Myometrial cell (primary cell): ENCODE data around the gene VTN. TPM values are rescaled to one million over a fixed set of nuclear protein-coding genes. Genes with fewer than 3 reads are reported as not detected.

Source experiments
- total RNA-seq: library from RNA; depleted of rRNA; stranded (reverse); fragments of >200 nt; gene quantifications from 2 replicates; pipeline ENCODE4 v1.2.3, GENCODE V29; 2015

The VTN gene, protein sequence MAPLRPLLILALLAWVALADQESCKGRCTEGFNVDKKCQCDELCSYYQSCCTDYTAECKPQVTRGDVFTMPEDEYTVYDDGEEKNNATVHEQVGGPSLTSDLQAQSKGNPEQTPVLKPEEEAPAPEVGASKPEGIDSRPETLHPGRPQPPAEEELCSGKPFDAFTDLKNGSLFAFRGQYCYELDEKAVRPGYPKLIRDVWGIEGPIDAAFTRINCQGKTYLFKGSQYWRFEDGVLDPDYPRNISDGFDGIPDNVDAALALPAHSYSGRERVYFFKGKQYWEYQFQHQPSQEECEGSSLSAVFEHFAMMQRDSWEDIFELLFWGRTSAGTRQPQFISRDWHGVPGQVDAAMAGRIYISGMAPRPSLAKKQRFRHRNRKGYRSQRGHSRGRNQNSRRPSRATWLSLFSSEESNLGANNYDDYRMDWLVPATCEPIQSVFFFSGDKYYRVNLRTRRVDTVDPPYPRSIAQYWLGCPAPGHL
- 0.29 and 1.4 TPM in 2 replicates for total RNA-seq

GRCh38 chr17:28370035-28370743 lies at the start of gene VTN:
TSS of gene VTN (minus strand) at chr17:28370307. CDS start at chr17:28370203, 104 bp downstream.

GRCh38 chr17:28405632-28406472 lies 35.7 kb upstream of the VTN start, which contains the start of gene SLC46A1:
TSS of gene SLC46A1 (minus strand) at chr17:28406212. CDS start at chr17:28406114, 98 bp downstream.

GRCh38 chr17:28371245-28372202 lies 1.4 kb upstream of the VTN start, which contains the start of gene SARM1:
TSS of gene SARM1 (plus strand) at chr17:28371694. CDS start at chr17:28372033, 339 bp downstream.

GRCh38 chr17:28364665-28365363 lies 5.3 kb downstream of the VTN start, which contains the start of gene SEBOX:
TSS of gene SEBOX (minus strand) at chr17:28365199. CDS start at chr17:28365151, 48 bp downstream.

DNA sequence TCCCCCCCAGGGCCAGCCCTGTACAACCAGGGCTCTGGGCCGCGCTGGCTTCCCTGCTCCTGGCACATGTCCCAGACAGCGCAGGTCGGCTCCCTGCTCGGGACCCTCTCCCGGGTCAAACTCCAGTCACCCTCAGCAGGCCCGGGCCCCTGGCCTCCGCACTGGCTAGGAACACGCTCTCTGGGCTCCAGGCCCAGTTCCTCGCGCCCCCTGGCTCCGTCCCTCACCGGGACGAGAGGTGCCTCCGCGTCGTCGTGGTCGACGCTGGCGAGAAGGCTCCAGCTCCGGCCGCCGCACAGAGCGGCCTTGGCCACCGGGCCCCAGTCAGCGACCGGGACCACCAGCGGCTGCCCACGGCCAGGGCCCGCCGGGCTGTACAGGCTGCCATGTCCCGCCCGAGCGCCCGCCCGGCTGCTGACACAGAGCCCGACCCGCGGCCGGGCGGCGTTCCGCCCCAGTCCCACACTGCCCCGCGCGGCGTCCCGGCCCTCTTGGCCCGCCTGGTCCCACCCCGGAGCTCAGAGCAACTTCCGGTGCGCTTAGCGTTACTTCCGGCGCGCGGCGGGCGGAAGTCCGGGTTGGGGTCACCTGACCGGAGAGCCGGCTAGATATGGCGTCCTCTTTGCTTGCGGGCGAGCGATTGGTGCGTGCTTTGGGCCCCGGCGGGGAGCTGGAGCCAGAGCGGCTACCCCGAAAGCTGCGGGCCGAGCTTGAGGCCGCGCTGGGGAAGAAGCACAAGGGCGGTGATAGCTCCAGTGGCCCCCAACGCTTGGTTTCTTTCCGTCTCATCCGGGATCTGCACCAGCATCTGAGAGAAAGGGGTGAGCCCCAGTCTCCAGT lies 12.8 kb downstream of the VTN start, which contains the start of gene POLDIP2:
POLDIP2 (minus strand) TSS at position 467 of the 840 bp plus-strand sequence; CDS start at position 388, 79 bp downstream.

DNA sequence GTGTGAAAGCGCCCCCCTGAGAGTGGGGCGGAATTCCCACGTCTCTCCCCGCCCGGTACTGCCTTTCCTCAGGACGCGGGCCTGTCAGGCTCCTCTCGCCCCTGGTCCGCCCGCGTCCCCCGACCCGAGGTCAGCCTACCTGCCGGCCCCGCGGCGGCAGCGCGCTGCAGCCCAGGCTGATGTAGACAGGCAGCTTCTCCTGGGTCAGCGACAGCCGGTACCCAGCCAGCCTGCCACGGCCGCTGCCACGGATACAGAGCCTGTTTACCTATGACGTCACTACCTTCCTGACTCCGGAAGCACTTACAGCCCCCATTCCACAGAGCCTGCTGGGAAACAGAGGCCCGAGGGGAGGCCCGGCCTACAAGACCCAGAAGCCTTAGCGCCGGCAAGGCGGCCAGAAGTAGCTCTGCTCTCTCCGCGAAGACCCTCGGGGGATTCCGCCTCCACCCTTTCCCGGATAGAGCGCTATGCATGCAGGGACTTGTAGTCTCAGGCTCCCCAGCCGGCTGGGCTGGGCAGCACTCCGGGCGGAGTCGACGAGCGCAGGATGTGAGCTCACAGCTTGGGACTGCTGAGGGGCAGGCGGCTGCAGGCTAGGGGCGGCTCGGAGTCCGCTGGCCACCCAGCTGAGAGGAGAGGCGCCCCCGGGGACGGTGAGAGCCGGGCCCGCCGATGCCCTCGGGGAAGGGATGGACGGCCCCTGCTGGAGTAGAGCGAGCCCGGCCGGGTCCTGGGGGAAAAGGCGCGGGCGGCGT lies 34.7 kb downstream of the VTN start, which contains the start of the genes IFT20 and TNFAIP1:
IFT20 (minus strand) TSS at position 272 of the 758 bp plus-strand sequence. CDS start 3,487 bp downstream, outside the sequence.
TNFAIP1 (plus strand) TSS at position 561 of the 758 bp plus-strand sequence. CDS start 3,761 bp downstream, outside the sequence.

GRCh38 chr17:28318759-28319597 lies 51.1 kb downstream of the VTN start, which contains the start of gene TMEM97:
TSS of gene TMEM97 (plus strand) at chr17:28319200. CDS start at chr17:28319240, 40 bp downstream.

Other genes with a start within 250 kb of the VTN start
- 42.7 and 48.0 TPM in 2 replicates for gene TMEM97, start 51.1 kb downstream of the VTN start, total RNA-seq
- 49.3 and 64.5 TPM in 2 replicates for gene IFT20, start 34.8 kb downstream of the VTN start, total RNA-seq
- gene TNFAIP1, start 34.5 kb downstream of the VTN start, total RNA-seq = 30.6 and 32.4 TPM in 2 replicates
- gene POLDIP2, start 12.8 kb downstream of the VTN start, total RNA-seq = 147 and 150 TPM in 2 replicates
- gene SEBOX, start 5.1 kb downstream of the VTN start, total RNA-seq = not detected in 2 replicates
- gene SARM1, start 1.4 kb upstream of the VTN start, total RNA-seq = 4.6 and 5.8 TPM in 2 replicates
- 4.0 and 4.1 TPM in 2 replicates for gene SLC46A1, start 35.9 kb upstream of the VTN start, total RNA-seq
- not detected in 2 replicates for gene SLC13A2, start 103.3 kb upstream of the VTN start, total RNA-seq
- not detected in 2 replicates for gene FOXN1, start 136.0 kb upstream of the VTN start, total RNA-seq
- gene UNC119, start 182.3 kb upstream of the VTN start, total RNA-seq = 31.1 and 37.2 TPM in 2 replicates
- gene PIGS, start 201.2 kb upstream of the VTN start, total RNA-seq = 57.8 and 64.9 TPM in 2 replicates
- 102 and 110 TPM in 2 replicates for gene ALDOC, start 206.6 kb upstream of the VTN start, total RNA-seq
- gene SPAG5, start 228.7 kb upstream of the VTN start, total RNA-seq = 43.2 and 48.1 TPM in 2 replicates
- 0.35 and 0.58 TPM in 2 replicates for gene RSKR, start 243.9 kb upstream of the VTN start, total RNA-seq